B cell (primary cell): ENCODE results near the gene JPT1. TPM values are rescaled to one million over a fixed set of nuclear protein-coding genes. Genes with fewer than 3 reads are reported as not detected.

Experiments used
- ATAC-seq: fragments of 200-7000 bp; cut with Tn5 transposase; one replicate; pipeline ENCODE4 v1.10.0; 2021; ENCODE audit warnings: low read depth, mild to moderate bottlenecking, moderate number of reproducible peaks, moderate library complexity
- CTCF ChIA-PET: fragments of 350-600 bp; sonication (Branson Sonifier 250); formaldehyde crosslinking; loops from one replicate; lab custom pipeline; 2021; ENCODE audit warnings: antibody characterized with exemption, inconsistent platforms; lab: Charles Lee
- POLR2A ChIA-PET: fragments of 350-600 bp; sonication (Branson Sonifier 250); formaldehyde crosslinking; loops from one replicate; lab custom pipeline; 2021; ENCODE audit warnings: antibody characterized with exemption; lab: Charles Lee
- DNase-seq: peaks from one replicate; pipeline ENCODE4 v3.0.0; 2013
- H2AFZ ChIP-seq: 2 replicates; pipeline ENCODE4 v1.6.1; 2012; ENCODE audit warnings: mild to moderate bottlenecking, low read depth, low read length; ENCODE audit not compliant: insufficient read depth, poor library complexity, severe bottlenecking
- H3K27ac ChIP-seq, 2 donors: 1 replicate in 1 of 2; 2 replicates in 1 of 2; pipeline ENCODE4 v1.5.1; 2012 to 2013; ENCODE audit warnings: low read length in 2 of 2, mild to moderate bottlenecking in 2 of 2, moderate library complexity in 1 of 2
- H3K27me3 ChIP-seq, 4 experiments: fragments of 200-600 bp in 1 of 4; sonication (generic) in 1 of 4; replicated peaks in 1 of 4; 1 replicate in 2 of 4; 2 replicates in 2 of 4; pipeline versions ENCODE4 v1.6.1 to v1.7.0; 2013 to 2016; ENCODE audit warnings: low read length in 3 of 4, mild to moderate bottlenecking in 2 of 4, mixed read lengths in 1 of 4, moderate library complexity in 1 of 4; ENCODE audit not compliant: insufficient read depth in 4 of 4, control insufficient read depth in 3 of 4; ENCODE audit errors: control extremely low read depth in 1 of 4
- H3K36me3 ChIP-seq, 2 experiments: replicated peaks in 1 of 2; 1 replicate in 1 of 2; 2 replicates in 1 of 2; pipeline versions ENCODE4 v1.6.1 to v1.7.1; 2013; ENCODE audit warnings: low read length in 1 of 2; ENCODE audit not compliant: insufficient read depth in 2 of 2, control insufficient read depth in 1 of 2; ENCODE audit errors: control extremely low read depth in 1 of 2, extremely low read depth in 1 of 2
- H3K4me1 ChIP-seq, 2 donors: fragments of 200-600 bp in 1 of 2; sonication (generic) in 1 of 2; 1 replicate in 1 of 2; 2 replicates in 1 of 2; pipeline versions ENCODE4 v1.5.1 to v1.6.1; 2013 to 2017; ENCODE audit warnings: low read length in 2 of 2; ENCODE audit not compliant: control insufficient read depth in 2 of 2, insufficient read depth in 2 of 2
- H3K4me2 ChIP-seq: replicated peaks from 2 replicates; pipeline ENCODE3; 2012; ENCODE audit warnings: mild to moderate bottlenecking, low read depth, low read length; ENCODE audit not compliant: poor library complexity, severe bottlenecking
- H3K4me3 ChIP-seq, 5 experiments: fragments of 200-600 bp in 1 of 5; sonication (generic) in 1 of 5; 1 replicate in 3 of 5; 2 replicates in 2 of 5; pipeline versions ENCODE4 v1.5.1 to v1.7.0; 2011 to 2016; ENCODE audit warnings: low read length in 4 of 5, mild to moderate bottlenecking in 4 of 5, low read depth in 2 of 5, control low read depth in 1 of 5, moderate library complexity in 1 of 5; ENCODE audit not compliant: insufficient read depth in 1 of 5; ENCODE audit errors: control extremely low read depth in 1 of 5, extremely low read depth in 1 of 5
- H3K79me2 ChIP-seq: fragments of 200-600 bp; sonication (generic); one replicate; pipeline ENCODE4 v1.6.0; 2016; ENCODE audit warnings: low read length; ENCODE audit not compliant: control insufficient read depth, insufficient read depth
- H3K9ac ChIP-seq: fragments of 200-600 bp; sonication (generic); 2 replicates; pipeline ENCODE4 v1.6.1; 2017; ENCODE audit warnings: mild to moderate bottlenecking, low read length, moderate library complexity
- H3K9me3 ChIP-seq, 3 donors: one replicate each; pipeline versions ENCODE4 v1.6.1 to v1.7.1; 2013; ENCODE audit warnings: low read length in 2 of 3; ENCODE audit not compliant: control insufficient read depth in 2 of 3, insufficient read depth in 1 of 3; ENCODE audit errors: control extremely low read depth in 1 of 3
- H4K20me1 ChIP-seq: 2 replicates; pipeline ENCODE4 v1.6.0; 2012; ENCODE audit warnings: mild to moderate bottlenecking, low read length; ENCODE audit not compliant: insufficient read depth, control insufficient read depth, poor library complexity, severe bottlenecking
- H3K27ac Mint-ChIP-seq: one replicate; pipeline ENCODE4 v1.8.0; 2021; ENCODE audit warnings: mixed read lengths
- H3K27me3 Mint-ChIP-seq: one replicate; pipeline ENCODE4 v1.8.0; 2021; ENCODE audit warnings: mixed read lengths
- H3K4me1 Mint-ChIP-seq: one replicate; pipeline ENCODE4 v1.8.0; 2021; ENCODE audit warnings: mixed read lengths
- H3K4me3 Mint-ChIP-seq: one replicate; pipeline ENCODE4 v1.8.0; 2021; ENCODE audit warnings: mixed read lengths
- H3K9me3 Mint-ChIP-seq: one replicate; pipeline ENCODE4 v1.8.0; 2022; ENCODE audit warnings: mixed read lengths; ENCODE audit not compliant: insufficient read depth
- EZH2 ChIP-seq: IDR thresholded peaks from 2 replicates; pipeline ENCODE4 v1.6.1; 2012; ENCODE audit warnings: borderline replicate concordance, low read depth, mild to moderate bottlenecking, moderate library complexity, low read length; ENCODE audit not compliant: insufficient read depth, poor library complexity, severe bottlenecking
- WGBS: methylation state at CpG from one replicate; pipeline ENCODE4 v1.1.5; 2013; ENCODE audit warnings: missing lambda C conversion rate; ENCODE audit not compliant: insufficient coverage; 5-methylcytosine and 5-hydroxymethylcytosine counted together
- intact Hi-C: fragments of 100-400 bp; cut with micrococcal nuclease; formaldehyde crosslinking; loops from one replicate; pipeline ENCODE4 v1.10.0; 2022
- polyA plus RNA-seq: library from polyadenylated mRNA; depleted of rRNA; stranded (reverse); fragments of >200 nt; gene quantifications from 2 replicates; pipeline ENCODE4 v1.2.3, GENCODE V29; 2012
- total RNA-seq, 2 donors: library from RNA; stranded (reverse); fragments of 120-200 nt in 1 of 2; gene quantifications; 1 replicate in 1 of 2; 2 replicates in 1 of 2; pipeline versions ENCODE4 v1.2.3 to v1.2.4, GENCODE V29; 2013 to 2022
- TF ChIP-seq, protein P1 (sequence below): fragments of 200-600 bp; IDR thresholded peaks from one replicate; pipeline ENCODE4 v1.8.0; 2022; ENCODE audit warnings: antibody characterized with exemption, mild to moderate bottlenecking

Gene JPT1
- total and polyA plus RNA-seq, 2 donors (not counting 1 experiment from before 2014, with no cell fraction given): 34.8 to 37.6 TPM

DNA sequence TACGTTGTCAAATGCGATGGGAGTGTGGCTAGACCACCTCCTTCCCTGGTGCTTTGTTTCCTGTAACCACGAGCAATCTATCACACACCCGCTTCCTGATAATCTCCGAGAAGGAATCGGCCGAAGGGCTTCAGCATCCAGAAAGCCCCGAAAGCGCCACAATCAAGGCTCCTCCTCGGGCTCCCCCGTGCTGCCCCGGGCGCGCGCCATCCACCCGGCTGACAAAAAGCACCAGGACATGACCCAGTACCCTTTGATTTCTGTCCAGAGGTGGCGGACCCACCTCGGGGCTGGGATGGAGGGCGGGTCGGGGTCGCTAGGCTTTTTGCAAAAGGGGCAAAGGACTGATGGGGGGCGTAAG is 45.3 kb downstream of the JPT1 start:
- H3K4me2 ChIP-seq: peak overlapping the region; percentile 98
- 3% methylated on average over 22 of the region's 22 CpGs for WGBS
- intact Hi-C loops: loop anchor here (1.0 to 2.0 kb wide), 4 partner anchors 32 to 129 kb away; partner anchors contain the start of genes JPT1 and KCTD2
- no peak for ATAC-seq
- peak overlapping the region; percentile 93 for H2AFZ ChIP-seq
- peaks cover 26% of the 10 kb centered on the region for H3K4me1 Mint-ChIP-seq
- ChIA-PET CTCF (interaction anchor here (0.5 to 11.4 kb wide), 7 partner anchors 19 to 181 kb away, joined by 3 to 373 read pairs (median 74); partner anchors contain the start of genes NT5C and NUP85), POLR2A (interaction anchor here (0.5 to 2.8 kb wide), 4 partner anchors 22 to 96 kb away, joined by 3 to 8 read pairs (median 4); partner anchors contain the start of genes MRPL58, NT5C and NUP85)
- peaks cover 0 to 2% (median 0%) of the 10 kb centered on the region in 4 experiments for H3K27me3 ChIP-seq
- no peaks in the 10 kb centered on the region for H3K27me3 Mint-ChIP-seq
- peak overlapping the region; percentile 76 for H3K9ac ChIP-seq
- peaks cover 8% of the 10 kb centered on the region for H3K79me2 ChIP-seq
- no peaks in the 10 kb centered on the region for H3K9me3 ChIP-seq
- no peaks in the 10 kb centered on the region for H3K36me3 ChIP-seq
- peak overlapping the region; percentile 80 to 94 (median 84) for H3K4me3 ChIP-seq
- no peak overlapping the region for H3K27ac ChIP-seq
- H3K4me3 Mint-ChIP-seq: peak overlapping the region; percentile 90
- peaks cover 22 to 24% of the 10 kb centered on the region in 2 donors for H3K4me1 ChIP-seq
- TF ChIP-seq, protein P1, sequence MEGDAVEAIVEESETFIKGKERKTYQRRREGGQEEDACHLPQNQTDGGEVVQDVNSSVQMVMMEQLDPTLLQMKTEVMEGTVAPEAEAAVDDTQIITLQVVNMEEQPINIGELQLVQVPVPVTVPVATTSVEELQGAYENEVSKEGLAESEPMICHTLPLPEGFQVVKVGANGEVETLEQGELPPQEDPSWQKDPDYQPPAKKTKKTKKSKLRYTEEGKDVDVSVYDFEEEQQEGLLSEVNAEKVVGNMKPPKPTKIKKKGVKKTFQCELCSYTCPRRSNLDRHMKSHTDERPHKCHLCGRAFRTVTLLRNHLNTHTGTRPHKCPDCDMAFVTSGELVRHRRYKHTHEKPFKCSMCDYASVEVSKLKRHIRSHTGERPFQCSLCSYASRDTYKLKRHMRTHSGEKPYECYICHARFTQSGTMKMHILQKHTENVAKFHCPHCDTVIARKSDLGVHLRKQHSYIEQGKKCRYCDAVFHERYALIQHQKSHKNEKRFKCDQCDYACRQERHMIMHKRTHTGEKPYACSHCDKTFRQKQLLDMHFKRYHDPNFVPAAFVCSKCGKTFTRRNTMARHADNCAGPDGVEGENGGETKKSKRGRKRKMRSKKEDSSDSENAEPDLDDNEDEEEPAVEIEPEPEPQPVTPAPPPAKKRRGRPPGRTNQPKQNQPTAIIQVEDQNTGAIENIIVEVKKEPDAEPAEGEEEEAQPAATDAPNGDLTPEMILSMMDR: no peak
- TF ChIP-seq EZH2: no peak
- H4K20me1 ChIP-seq: no peaks in the 10 kb centered on the region
- H3K27ac Mint-ChIP-seq: peak overlapping the region; percentile 56
- DNase-seq: peak; percentile 58
- no peaks in the 10 kb centered on the region for H3K9me3 Mint-ChIP-seq

DNA sequence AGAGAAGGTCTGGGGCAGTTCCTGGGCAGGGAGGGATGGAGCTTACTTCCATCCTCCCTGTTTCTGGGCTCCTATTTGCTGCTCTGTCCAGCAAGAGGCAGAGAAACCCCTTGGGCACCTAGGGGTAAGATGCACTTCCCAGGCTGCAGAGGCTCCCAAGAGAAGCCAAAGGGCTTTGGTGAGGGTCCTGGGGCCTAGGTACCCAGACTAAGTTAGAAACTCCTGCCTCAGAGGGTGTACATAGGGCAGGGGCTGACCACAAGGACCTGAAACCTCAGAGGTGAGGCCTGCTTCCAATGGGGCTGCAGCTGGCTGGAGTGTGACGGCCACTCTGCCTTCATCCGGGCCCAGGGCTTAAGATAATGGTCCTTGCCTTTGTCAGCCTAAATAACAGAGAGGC is 46.1 kb downstream of the JPT1 start:
- TF ChIP-seq, protein P1: no peak
- TF ChIP-seq EZH2: no peak
- Histone ChIP-seq H3K4me2 (no peak overlapping the region), H3K4me3 (no peak overlapping the region), H4K20me1 (no peaks in the 10 kb centered on the region), H3K79me2 (peaks cover 6% of the 10 kb centered on the region), H3K27ac (no peak overlapping the region), H3K9ac (no peak overlapping the region), H3K36me3 (no peaks in the 10 kb centered on the region), H3K4me1 (peaks cover 18 to 20% of the 10 kb centered on the region in 2 donors), H3K27me3 (peaks cover 0 to 2% (median 0%) of the 10 kb centered on the region in 4 experiments), H3K9me3 (no peaks in the 10 kb centered on the region), H2AFZ (no peak overlapping the region)
- Mint-ChIP-seq H3K27me3 (no peaks in the 10 kb centered on the region), H3K4me3 (peak overlapping the region; percentile 90), H3K27ac (no peak overlapping the region), H3K9me3 (no peaks in the 10 kb centered on the region), H3K4me1 (peaks cover 27% of the 10 kb centered on the region)
- no CpG with 5 or more reads among the region's 2 CpGs for WGBS
- no peak for ATAC-seq
- ChIA-PET CTCF (interaction anchor here (0.7 to 3.0 kb wide), 2 partner anchors 93 to 480 kb away, joined by 3 to 7 read pairs; no protein-coding TSS in a partner anchor), POLR2A (interaction anchor here (0.5 to 0.9 kb wide), 3 partner anchors 48 to 112 kb away, joined by 3 to 4 read pairs (median 3); no protein-coding TSS in a partner anchor)
- intact Hi-C loops: loop anchor here (2.0 kb wide), 1 partner anchor 47 kb away; the partner anchor contains the start of gene JPT1
- DNase-seq: no peak
